Psoas muscle (tissue), 8 donors: Measurements from ENCODE around the gene DLL3. TPM values are rescaled to one million over a fixed set of nuclear protein-coding genes. Genes with fewer than 3 reads are reported as not detected.

ENCODE experiments used
- ATAC-seq, 4 donors: fragments of 200-7000 bp; cut with Tn5 transposase; one replicate each; pipeline ENCODE4 v1.9.1; 2020; ENCODE audit warnings: moderate library complexity in 3 of 4, mild to moderate bottlenecking in 2 of 4
- DNase-seq, 2 donors: peaks; one replicate each; pipeline ENCODE4 v3.0.0-alpha.2; 2020
- H3K27ac ChIP-seq: fragments of 200-600 bp; one replicate; pipeline ENCODE4 v1.8.0; 2022
- H3K27me3 ChIP-seq, 3 donors: fragments of 200-600 bp in 1 of 3; one replicate each; pipeline versions ENCODE4 v1.6.1 to v1.8.0; 2013 to 2022; ENCODE audit warnings: low read length in 2 of 3, mild to moderate bottlenecking in 2 of 3, moderate library complexity in 1 of 3; ENCODE audit not compliant: insufficient read depth in 3 of 3
- H3K36me3 ChIP-seq, 2 donors: fragments of 200-600 bp in 1 of 2; one replicate each; pipeline versions ENCODE4 v1.6.1 to v1.8.0; 2013 to 2022; ENCODE audit warnings: low read depth in 1 of 2, mild to moderate bottlenecking in 1 of 2, moderate library complexity in 1 of 2; ENCODE audit not compliant: insufficient read depth in 1 of 2
- H3K4me1 ChIP-seq: fragments of 200-600 bp; one replicate; pipeline ENCODE4 v1.8.0; 2022
- H3K4me3 ChIP-seq: fragments of 200-600 bp; one replicate; pipeline ENCODE4 v1.8.0; 2022; ENCODE audit warnings: mild to moderate bottlenecking
- H3K9me3 ChIP-seq: fragments of 200-600 bp; one replicate; pipeline ENCODE4 v1.8.0; 2022
- CTCF ChIP-seq: fragments of 200-600 bp; IDR thresholded peaks from one replicate; pipeline ENCODE4 v1.8.0; 2022; ENCODE audit warnings: antibody characterized with exemption
- WGBS, 3 donors: extraction: QIAGEN DNeasy Blood & Tissue Kit; methylation state at CpG; one replicate each; pipeline versions ENCODE4 v1.1.6 to v1.1.7; 2013; 5-methylcytosine and 5-hydroxymethylcytosine counted together
- intact Hi-C, 2 donors: fragments of 100-400 bp; cut with DNase I; formaldehyde crosslinking; loops; one replicate each; pipeline versions ENCODE4 v1.11.0 to v1.14.2; 2022
- polyA plus RNA-seq, 3 donors: library from polyadenylated mRNA; stranded (reverse); fragments of 200-250 nt; gene quantifications; one replicate each; pipeline ENCODE4 v1.2.3, GENCODE V29; 2013
- total RNA-seq, 4 donors: library from RNA; stranded (reverse); fragmentation: NEBNext Ultra II Directional in 2 of 4; extraction: Animal tissue kit (Norgen Biotek cat#: 25700) in 2 of 4; gene quantifications; one replicate each; pipeline versions ENCODE4 v1.2.1 to v1.2.4, GENCODE V29; 2021 to 2023
- donor health status: healthy with polysubstance abuse.
- donor health status: DM: no; HTN: no; CAD: no; lungs with moderate emphysema.
- donor health status: Bipolar disorder and iron deficiency.
- donor health status: healthy.
- donor health status: DM: yes; HTN: yes; CAD: no.
- donor health status: DM: no; HTN: no; CAD: no.
- donor health status: DM: no; HTN: no; CAD: no.
- donor health status: DM: yes; HTN: yes; CAD: no.

Gene DLL3
- total and polyA plus RNA-seq, 7 donors: 0.03 to 0.14 TPM; not detected in 5

GRCh38 chr19:39465956-39466747 lies 32.6 kb upstream of the DLL3 start:
- 93 to 97% (median 94%) methylated on average over 17 to 18 of the region's 18 CpGs for WGBS, 3 donors
- no peaks in the 10 kb centered on the region for H3K27me3 ChIP-seq
- H3K36me3 ChIP-seq: peaks cover 12 to 97% of the 10 kb centered on the region in 2 donors
- no peak for ATAC-seq
- no peak overlapping the region for H3K4me3 ChIP-seq
- intact Hi-C loops: no loop called here
- TF ChIP-seq CTCF: no peak
- H3K27ac ChIP-seq: no peak overlapping the region
- DNase-seq: no peak
- H3K9me3 ChIP-seq: no peaks in the 10 kb centered on the region
- H3K4me1 ChIP-seq: no peaks in the 10 kb centered on the region

GRCh38 chr19:39467941-39468340 lies 30.8 kb upstream of the DLL3 start:
- Histone ChIP-seq H3K4me3 (no peak overlapping the region), H3K9me3 (no peaks in the 10 kb centered on the region), H3K36me3 (peaks cover 19 to 99% of the 10 kb centered on the region in 2 donors), H3K27me3 (no peaks in the 10 kb centered on the region), H3K4me1 (no peaks in the 10 kb centered on the region), H3K27ac (no peak overlapping the region)
- ATAC-seq (no peak), DNase-seq (peak in 1 of 2 donors; percentile 22)
- WGBS, 3 donors: 90 to 95% (median 91%) methylated on average over 7 of the region's 7 CpGs
- intact Hi-C loops: no loop called here
- no peak for TF ChIP-seq CTCF

GRCh38 chr19:39469036-39469435 lies 29.7 kb upstream of the DLL3 start:
- peak in 1 of 2 donors; percentile 34 for DNase-seq
- H3K4me1 ChIP-seq: no peaks in the 10 kb centered on the region
- WGBS, 3 donors: 91 to 92% (median 91%) methylated on average over 11 of the region's 11 CpGs
- peaks cover 20 to 100% of the 10 kb centered on the region in 2 donors for H3K36me3 ChIP-seq
- H3K4me3 ChIP-seq: no peak overlapping the region
- TF ChIP-seq CTCF: no peak
- ATAC-seq: no peak
- intact Hi-C loops: no loop called here
- H3K27ac ChIP-seq: no peak overlapping the region
- H3K27me3 ChIP-seq: no peaks in the 10 kb centered on the region
- no peaks in the 10 kb centered on the region for H3K9me3 ChIP-seq

- H3K27me3 ChIP-seq: no peaks in the 10 kb centered on the region
- no peak overlapping the region for H3K27ac ChIP-seq
- ATAC-seq (no peak), DNase-seq (peak in 1 of 2 donors; percentile 33)
- H3K4me3 ChIP-seq: no peak overlapping the region
- no peaks in the 10 kb centered on the region for H3K4me1 ChIP-seq
- WGBS, 3 donors: 87 to 92% (median 89%) methylated on average over 6 of the region's 6 CpGs
- peaks cover 20 to 100% of the 10 kb centered on the region in 2 donors for H3K36me3 ChIP-seq
- H3K9me3 ChIP-seq: no peaks in the 10 kb centered on the region
- intact Hi-C loops: no loop called here
- TF ChIP-seq CTCF: no peak
Measured at GRCh38 chr19:39469567-39469966, 29.2 kb upstream of the DLL3 start.
